Astrocyte of the cerebellum (primary cell): ENCODE results near the gene KCNMA1.

Experiments used
- DNase-seq: peaks from one replicate; pipeline ENCODE4 v3.0.0-alpha.2; 2011; ENCODE audit warnings: low read depth
- H3K4me3 ChIP-seq: 2 replicates; pipeline ENCODE4 v1.5.1; 2011; ENCODE audit warnings: mild to moderate bottlenecking, low read depth, low read length, moderate library complexity
- in situ Hi-C: cut with HindIII; loops from 2 replicates; pipeline ENCODE4 v1.10.0; 2017; ENCODE audit warnings: low sequenced_read_pairs
- TF ChIP-seq, protein P1 (sequence below): IDR thresholded peaks from 2 replicates; pipeline ENCODE4 v1.5.1; 2012; ENCODE audit warnings: low read length, low read depth, moderate library complexity, mild to moderate bottlenecking; ENCODE audit errors: missing control alignments

Gene KCNMA1

GRCh38 chr10:77603534-77603927 lies 34.1 kb downstream of the KCNMA1 start:
- DNase-seq = no peak
- H3K4me3 ChIP-seq = no peak overlapping the region
- TF ChIP-seq, protein P1, sequence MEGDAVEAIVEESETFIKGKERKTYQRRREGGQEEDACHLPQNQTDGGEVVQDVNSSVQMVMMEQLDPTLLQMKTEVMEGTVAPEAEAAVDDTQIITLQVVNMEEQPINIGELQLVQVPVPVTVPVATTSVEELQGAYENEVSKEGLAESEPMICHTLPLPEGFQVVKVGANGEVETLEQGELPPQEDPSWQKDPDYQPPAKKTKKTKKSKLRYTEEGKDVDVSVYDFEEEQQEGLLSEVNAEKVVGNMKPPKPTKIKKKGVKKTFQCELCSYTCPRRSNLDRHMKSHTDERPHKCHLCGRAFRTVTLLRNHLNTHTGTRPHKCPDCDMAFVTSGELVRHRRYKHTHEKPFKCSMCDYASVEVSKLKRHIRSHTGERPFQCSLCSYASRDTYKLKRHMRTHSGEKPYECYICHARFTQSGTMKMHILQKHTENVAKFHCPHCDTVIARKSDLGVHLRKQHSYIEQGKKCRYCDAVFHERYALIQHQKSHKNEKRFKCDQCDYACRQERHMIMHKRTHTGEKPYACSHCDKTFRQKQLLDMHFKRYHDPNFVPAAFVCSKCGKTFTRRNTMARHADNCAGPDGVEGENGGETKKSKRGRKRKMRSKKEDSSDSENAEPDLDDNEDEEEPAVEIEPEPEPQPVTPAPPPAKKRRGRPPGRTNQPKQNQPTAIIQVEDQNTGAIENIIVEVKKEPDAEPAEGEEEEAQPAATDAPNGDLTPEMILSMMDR = no peak
- in situ Hi-C loops = no loop called here

GRCh38 chr10:77602913-77603533 lies 34.6 kb downstream of the KCNMA1 start:
- TF ChIP-seq, protein P1 = no peak
- in situ Hi-C loops = no loop called here
- no peak overlapping the region for H3K4me3 ChIP-seq
- no peak for DNase-seq

DNA sequence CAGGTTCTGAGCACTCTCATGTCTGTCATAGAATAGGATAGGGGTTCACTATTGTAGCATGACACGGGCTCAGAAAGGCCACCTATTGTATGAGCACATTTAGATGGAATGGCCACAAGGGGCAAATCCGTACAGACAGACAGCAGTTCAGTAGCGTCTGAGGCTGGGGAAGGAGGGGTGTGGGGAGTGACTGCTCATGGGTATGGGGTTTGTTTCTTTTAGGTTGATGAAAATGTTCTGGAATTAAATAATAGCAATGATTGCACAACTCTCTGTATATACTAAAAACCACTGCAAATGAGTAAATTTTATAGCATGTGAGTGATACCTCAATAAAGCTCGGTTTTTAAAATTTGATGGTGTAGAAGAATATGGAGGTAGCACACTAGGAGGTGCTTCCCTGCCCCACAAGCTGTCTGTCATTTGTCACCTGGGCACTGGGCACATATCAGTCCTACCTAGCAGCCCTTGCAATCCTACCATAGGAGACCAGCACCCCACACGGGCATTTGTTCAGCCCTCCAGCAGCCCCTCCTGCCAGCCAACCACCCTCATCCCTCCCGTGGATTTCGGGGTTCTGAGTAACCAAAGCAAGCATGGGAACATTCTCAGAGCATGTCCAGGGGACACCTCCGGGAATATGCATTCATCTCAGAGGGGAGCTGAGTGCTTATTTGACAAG lies 35.2 kb downstream of the KCNMA1 start:
- DNase-seq = no peak
- TF ChIP-seq, protein P1 = no peak
- no peak overlapping the region for H3K4me3 ChIP-seq
- in situ Hi-C loops = no loop called here

DNA sequence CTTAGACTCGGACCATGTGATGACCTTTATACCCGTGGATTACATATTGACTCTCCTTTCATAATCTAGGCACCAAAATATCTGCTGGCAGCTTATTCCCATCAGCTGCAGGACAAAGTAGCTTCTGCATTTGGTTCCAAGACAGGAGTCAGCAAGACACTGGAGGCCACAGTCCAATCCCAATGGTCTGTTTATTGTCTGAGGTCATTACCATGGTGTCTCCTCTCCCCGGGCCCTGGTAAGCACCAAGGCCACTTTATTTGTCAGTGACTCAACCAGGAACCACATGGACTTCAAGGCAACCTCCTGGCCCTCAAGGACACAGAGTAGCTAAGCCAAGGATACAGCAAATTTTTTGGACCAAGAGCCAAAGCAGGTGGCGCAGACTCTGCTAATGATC lies 36.1 kb downstream of the KCNMA1 start:
- no peak for DNase-seq
- TF ChIP-seq, protein P1 = no peak
- no peak overlapping the region for H3K4me3 ChIP-seq
- in situ Hi-C loops = no loop called here

DNA sequence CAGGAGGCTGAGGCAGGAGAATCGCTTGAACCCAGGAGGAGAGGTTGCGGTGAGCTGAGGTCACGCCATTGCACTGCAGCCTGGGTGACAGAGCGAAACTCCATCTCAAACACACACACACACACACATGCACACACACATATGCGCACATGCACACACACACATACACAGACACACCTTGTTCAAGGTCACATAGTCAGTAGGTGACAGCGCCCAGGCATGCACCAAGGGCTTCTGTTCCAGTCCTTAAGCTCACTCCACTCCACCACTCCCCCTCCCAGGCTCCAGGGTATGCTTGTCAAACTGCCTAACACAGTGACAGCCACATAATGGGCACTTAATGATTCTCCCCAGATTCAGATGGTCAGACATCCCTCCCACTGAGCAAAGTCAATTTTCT lies 37.0 kb downstream of the KCNMA1 start:
- in situ Hi-C loops = no loop called here
- TF ChIP-seq, protein P1 = no peak
- DNase-seq = no peak
- H3K4me3 ChIP-seq = no peak overlapping the region

GRCh38 chr10:77599651-77600050 lies 38.0 kb downstream of the KCNMA1 start:
- TF ChIP-seq, protein P1 = no peak
- DNase-seq = no peak
- in situ Hi-C loops = no loop called here
- no peak overlapping the region for H3K4me3 ChIP-seq
